Measurements from ENCODE around the gene ARL10.
"Not testable (repeated sequence)": the region's sequence is repeated elsewhere in the genome, so short reads cannot be mapped to it uniquely, and the experiment has no call there.

ARL10 gene

GRCh38 chr5:176389135-176390123 is 24.1 kb downstream of the ARL10 start:
- peak; percentile 57 for DNase-seq

- no peak for DNase-seq
Observed at GRCh38 chr5:176391479-176391878, 26.2 kb downstream of the ARL10 start.

DNA sequence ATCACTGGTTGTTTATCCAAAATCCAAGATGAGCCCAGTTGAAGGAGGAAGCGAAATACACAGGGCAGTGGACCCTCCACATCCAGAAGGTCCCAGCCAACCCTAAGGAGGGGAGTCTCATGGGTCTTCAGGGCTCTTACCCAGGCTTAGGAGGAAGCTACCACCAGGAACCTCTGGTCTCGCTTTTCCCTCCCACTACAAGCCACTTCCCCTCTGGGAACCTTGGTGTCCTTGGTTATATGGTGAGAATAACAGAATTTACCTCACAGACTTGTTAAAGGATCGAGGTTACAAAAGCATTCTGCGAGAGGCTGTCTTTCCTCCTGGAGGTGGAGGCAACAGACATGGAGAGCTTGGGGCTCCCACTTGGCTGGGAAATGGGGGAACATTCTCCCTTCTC is 26.7 kb downstream of the ARL10 start:
- no peak for DNase-seq

- no peak for DNase-seq
Observed at GRCh38 chr5:176392526-176392925, 27.2 kb downstream of the ARL10 start.

GRCh38 chr5:176394096-176394495 is 28.8 kb downstream of the ARL10 start:
- no peak for DNase-seq

GRCh38 chr5:176394881-176395675 is 29.8 kb downstream of the ARL10 start:
- DNase-seq = no peak

DNA sequence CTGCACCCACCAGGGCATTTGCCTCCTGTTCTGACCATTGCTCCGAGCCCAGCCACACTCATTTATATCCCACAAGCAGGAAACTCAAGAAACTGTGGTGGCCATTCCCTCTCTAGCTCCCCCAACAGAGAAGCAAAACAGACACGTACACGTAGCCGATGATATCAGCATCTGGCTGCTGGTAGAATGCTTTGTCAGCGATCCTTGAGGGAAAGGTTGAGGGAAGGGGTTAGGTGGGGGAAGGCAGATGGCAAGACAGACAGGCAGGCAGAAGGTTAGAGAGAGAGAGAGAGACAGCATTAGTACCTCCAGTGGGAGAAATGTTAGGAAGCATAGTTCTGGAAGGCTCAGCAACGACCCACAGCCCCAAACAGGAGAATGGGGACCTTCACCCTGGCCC is 31.0 kb downstream of the ARL10 start:
- DNase-seq = no peak

- DNase-seq = no peak
Observed at GRCh38 chr5:176397736-176398420, 32.6 kb downstream of the ARL10 start.

DNA sequence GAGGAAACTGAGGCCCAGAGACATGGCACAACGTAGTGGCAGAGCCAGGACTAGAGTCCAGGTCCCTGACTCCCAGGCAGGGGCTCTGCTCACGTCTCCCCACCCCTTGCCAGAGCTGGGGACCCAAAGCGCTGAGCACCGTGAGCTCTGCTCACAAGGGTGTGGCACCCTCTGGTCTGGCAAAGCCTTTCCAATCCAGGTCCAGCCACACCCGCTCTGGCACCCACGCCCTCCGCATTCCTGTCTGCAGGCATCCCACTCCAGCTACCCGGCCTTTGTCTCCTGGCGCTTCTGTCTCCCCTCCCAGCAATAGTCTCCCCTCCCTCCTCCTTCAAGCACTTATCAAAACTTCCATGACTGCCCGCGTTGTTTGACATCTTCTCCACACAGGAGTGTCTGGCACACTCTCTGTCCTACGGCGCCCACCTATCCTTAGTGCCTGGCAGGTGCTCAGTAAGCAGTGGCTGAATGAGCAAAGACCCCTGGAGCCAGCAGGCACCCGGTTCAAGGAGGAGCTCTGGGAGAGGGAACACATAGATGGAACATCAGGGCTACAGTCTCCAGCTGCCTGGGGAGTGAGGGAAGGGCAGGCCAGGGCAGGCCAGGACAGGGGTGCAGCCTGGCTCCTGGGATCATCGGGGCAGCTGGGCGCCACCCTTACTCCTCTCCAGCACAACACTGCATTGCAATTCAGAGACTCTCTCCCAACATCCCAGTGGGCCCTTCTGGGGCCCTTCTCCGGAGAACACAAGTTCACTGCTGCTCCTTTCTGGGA is 35.3 kb downstream of the ARL10 start:
- DNase-seq = no peak

DNA sequence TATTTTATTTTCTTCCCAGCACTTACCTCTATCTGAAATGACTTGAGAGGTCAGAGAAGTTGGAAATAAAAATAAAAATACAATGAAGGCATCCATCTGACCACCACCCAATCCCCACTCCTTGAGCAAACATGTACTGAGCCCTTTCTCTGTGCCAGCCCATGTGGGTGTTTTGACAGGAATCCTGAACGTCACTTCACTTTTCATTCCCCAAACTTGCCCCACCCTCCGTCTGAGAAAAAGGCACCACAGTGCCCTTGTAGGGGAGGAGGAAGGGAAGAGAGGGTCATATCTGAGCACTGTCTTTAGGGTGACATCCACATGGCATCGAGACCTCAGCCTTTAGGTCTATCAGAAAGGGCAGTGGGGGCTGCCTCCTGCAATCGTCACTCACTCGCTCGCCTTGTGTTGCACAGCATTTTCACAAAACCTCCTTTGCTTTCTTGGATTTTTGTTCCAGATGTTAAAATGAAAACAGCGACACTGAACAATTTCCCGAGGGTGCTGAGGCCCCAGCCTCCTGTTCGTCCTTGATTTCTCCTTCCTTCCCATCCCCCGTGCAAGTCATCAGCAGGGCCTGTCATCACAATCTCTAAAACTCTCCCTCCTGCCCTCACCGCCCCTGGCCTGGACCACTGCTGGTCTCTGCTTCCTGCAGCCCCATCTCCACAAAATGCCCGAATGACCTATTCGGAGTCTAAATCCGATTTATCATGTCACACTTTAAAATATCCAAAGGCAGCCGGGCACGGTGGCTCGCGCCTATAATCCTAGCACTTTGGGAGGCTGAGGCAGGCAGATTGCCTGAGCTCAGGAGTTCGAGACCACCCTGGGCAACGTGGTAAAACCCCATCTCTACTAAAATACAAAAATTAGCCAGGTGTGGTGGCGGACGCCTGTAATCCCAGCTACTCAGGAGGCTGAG is 36.3 kb downstream of the ARL10 start:
- no peak for DNase-seq

GRCh38 chr5:176405656-176406435 is 40.6 kb downstream of the ARL10 start:
- DNase-seq = no peak

DNA sequence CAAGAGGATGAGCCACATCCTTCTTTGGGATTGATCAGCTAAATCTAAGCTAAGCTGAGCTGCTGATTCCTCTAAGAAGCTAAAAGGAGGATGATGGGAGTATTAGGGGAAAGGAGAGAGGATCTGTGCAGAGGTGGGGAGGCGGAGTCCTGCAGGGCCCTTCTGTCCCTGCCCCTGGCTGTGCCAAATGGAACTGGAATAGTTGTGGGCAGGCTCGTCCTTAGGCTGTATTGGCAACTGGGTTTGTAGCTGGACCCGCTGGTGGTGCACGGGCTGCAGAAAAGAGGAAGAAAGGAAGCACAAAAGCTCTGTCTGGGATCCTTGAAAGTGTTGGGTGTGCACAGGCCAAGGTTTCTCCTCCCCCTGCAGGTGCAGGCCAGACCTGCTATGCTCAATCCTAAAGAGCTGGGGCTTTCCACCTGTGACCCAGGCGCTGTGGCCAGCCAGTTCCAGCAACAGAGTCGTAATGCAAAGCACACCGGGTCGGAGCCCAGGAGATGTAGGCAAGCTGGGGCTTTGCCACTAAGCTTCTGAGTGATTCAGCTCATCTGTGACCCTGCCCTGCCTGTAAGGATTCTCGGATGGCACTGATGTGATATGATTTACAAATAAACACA is 41.3 kb downstream of the ARL10 start:
- DNase-seq = no peak

DNA sequence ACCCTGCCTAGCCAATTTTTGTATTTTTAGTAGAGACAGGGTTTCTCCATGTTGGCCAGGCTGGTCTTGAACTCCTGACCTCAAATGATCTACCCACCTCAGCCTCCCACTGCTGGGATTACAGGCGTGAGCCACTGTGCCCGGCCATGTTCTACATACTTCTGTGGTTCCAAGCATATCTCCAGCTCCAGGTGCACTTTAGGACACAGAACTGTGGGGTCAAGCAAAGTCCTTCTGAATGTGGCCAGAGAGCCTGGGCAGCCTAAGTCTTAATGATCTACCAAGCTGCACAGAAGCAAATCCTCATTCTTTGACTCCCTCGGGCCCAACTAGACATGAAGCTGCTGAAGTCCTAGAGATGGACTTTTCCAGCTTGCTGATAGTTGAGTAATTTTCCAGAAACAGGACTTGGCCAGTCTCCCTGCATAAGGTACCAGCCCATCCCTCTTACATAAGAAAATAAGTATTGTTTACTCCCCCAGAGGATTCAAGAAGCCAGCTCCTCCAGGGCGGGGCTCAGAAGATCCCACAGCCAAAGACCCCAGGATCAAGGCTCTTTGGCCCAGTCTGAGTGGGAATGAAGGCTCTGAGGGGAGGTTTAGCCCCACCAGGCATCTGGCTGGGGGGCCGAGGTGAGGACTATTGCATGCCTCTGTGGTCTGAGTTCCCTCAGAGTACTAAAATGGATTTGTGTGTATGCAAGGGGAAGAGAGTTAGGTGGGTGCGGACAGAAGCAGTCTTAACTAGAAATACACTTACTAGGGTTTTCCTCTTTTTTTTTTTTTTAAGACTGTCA is 42.4 kb downstream of the ARL10 start:
- no peak for DNase-seq

GRCh38 chr5:176408252-176408573 is 42.9 kb downstream of the ARL10 start:
- not testable (repeated sequence) for DNase-seq

DNA sequence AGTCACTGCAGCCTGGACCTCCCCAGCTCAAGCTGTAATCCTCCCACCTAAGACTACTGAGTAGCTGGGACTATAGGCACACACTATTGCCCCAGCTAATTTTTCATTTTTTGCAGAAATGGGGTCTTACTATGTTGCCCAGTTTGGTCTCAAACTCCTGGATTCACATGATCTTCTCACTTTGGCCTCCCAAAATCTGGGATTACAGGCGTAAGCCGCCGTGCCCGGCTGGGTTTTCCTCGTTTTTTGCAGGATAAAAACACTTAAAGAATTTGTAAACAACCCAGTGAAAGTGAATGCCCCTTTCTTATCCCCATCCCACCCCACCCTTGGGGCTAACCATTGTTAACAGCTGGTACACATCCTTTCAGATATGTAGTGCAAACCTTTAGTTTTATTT is 43.3 kb downstream of the ARL10 start:
- DNase-seq = no peak

GRCh38 chr5:176409765-176410164 is 44.5 kb downstream of the ARL10 start:
- no peak for DNase-seq

GRCh38 chr5:176410486-176411180 is 45.3 kb downstream of the ARL10 start:
- no peak for DNase-seq

DNA sequence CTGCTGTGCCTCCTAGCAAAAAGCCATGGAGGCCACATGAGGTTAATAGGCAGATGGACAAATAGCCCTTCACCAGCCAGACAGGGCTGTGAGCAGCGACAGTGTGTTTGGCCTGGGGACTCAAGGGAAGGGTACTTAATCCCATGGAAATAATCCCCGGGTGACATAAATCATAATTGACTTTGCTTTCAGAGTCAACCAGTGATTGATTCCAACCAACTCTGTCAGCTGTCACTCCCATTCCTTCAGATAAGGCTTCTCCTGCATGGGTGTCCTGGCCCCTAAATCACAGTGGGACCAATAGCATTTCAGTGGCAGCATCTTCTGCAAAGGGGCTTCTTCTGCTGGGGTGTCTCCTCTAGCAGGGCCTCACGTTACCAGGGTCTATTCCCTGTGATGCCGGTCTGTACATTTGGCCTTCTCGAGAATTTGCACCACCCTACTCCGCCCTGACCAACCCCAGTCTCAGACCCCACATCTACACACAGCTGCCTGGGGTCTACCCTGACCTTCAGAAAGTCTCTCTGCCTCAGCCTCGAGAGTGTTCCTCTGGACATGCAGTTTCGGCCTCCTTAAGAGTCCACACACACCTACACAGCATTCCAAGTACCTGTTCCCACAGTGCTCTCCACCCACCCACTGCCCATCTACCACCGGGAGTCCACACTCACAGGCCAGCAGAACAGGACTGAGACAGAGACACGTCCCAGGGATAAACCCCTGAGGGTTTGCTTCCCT is 47.4 kb downstream of the ARL10 start:
- DNase-seq = no peak

All from COR-L47 (cell line).